Suppressor macrophage treated with lipopolysaccharide for 1 hour (primary cell): ENCODE results near the gene CALR3.
"Not testable (repeated sequence)": the region's sequence is repeated elsewhere in the genome, so short reads cannot be mapped to it uniquely, and the experiment has no call there.

Source experiments
- DNase-seq, 3 donors: peaks; one replicate each; pipeline ENCODE4 v3.0.0-alpha.2; 2020 to 2022

CALR3 gene

DNA sequence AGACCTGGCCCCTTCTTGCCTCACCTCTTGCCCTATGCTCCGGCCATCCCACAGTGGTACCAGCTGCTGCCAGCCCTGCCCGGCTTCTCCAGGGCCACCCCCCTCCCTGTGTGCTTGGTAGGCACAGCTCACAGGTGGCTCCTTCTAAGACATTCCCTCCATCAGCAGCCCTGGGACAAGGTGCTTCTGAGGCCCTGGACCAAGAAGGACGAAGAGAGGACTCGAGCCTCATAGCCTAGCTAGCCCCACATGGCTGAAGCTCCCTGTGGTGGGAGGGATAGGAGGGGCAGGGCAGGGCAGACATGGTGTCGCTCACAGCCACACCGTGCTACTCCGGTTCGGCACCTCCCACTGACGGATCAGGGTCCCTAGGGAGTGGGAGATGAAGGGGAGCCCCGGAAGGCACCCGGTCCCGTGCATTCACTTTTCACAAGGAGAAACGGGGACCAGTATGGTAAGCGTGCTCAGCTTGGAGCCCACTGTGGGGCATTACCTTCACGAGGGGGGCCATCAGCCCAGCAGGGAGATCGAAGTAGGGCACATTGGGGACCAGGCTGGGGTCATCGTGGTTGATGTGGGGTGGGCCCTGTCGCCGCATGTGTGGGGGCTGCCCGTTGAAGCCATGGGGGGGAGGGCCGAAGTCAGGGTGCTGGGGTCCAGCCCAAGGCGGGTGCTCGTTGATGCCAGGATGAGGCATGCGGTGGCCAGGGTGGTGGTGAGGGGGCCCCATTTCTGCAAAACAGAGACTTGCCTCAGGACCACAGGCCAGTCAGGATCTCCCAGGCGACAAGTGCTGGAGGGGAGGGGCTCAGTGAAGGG, 26.8 kb upstream of the CALR3 start:
- DNase-seq, result no peak

- no peak for DNase-seq
These were observed 25.8 kb upstream of the CALR3 start for GRCh38 chr19:16521715-16522289.

DNA sequence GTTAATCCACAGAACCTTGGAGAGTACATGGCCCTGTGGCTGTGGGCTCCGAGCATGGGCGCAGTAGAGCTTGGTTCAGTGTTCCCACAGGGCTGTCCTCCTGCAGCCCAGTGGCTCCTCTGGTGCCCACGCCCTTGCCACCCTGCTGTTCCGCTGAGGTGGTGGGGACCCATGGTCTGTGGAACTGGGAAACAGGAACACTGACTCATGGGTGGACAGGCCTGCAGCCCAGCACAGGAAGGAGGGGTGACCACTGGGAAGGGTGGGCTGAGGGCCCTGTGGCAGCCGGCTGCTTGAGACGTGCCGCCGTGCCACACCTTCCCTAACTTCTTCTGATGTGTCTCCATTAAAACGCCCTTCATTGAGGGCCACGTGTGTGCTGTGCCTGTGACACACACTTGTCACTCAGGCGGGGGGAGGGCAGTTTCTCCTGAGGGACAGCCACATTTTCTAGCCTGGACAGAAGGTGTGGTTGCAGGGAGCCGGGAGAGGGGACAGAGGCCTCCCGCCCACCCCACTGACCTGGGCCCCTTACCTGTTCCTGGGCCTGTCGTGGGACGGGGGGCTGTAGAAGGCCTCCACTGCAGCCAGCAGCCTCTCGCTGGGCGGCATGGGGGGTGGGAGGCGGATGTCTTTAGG, 25.1 kb upstream of the CALR3 start:
- no peak for DNase-seq

DNA sequence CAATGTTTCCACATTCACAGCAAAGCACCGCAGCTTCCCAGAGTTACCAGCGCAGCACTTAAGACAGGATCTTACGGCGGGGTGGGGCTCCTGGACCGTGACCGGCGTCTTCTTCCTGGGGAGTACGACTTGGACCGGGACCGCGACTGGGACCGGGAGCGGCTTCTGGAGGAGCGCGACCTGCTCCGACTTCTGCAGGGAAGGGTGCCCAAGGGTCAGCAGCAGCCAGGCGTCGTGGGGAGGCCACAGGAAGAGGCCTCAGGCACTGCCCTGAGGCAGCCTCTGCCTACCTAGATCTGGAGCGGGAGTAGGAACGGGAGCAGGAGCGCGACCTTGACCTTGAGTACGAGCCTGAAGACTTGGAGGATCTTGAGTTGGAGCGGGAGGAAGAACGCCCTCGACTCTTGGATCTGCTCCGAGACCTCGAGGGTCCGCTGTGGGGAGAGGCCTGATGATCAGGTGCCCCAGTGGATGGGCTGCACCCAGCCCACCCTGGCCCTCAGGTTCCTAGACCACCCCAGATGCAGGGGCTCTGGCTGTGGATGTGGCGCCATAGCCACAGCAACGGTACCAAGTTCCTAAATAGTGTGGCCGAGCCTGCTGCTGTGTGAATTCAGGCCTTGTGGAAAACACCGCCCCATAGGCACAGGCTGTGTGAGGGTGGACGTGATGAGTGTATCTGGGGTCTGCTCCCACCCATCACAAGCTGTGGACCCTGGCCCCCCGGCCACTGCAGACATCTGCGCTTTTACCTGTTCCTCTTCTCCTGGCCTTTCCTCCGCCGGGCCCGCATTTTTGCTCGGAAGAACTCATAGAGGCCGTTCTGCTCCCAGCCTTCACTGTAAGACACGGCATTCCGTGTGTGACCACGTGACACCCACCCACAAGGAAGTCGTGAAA, 24.4 kb upstream of the CALR3 start:
- no peak for DNase-seq

DNA sequence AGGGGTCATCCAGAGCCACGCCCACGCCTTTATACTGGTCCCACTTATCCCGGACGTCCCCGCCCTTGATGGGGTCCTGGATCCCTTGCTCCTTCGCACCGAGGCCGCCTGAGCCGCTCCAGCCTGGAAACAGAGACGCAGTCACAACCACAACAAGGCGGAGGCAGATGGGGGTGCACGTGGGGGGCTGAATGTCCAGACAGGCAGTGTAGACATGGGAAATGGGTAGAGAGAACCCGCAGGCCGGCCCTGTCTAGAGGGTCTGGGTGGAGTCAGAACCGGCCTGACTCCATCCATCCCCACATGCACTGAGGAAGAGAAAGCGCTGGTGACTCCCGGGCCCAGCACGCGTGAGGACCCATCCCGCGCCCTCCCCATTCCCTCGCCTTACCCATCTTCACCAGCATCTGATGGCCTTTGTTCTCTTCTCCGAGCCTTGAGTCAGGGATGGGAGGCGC, 23.3 kb upstream of the CALR3 start:
- DNase-seq, result no peak

GRCh38 chr19:16518483-16519229, 22.7 kb upstream of the CALR3 start:
- no peak for DNase-seq

DNA sequence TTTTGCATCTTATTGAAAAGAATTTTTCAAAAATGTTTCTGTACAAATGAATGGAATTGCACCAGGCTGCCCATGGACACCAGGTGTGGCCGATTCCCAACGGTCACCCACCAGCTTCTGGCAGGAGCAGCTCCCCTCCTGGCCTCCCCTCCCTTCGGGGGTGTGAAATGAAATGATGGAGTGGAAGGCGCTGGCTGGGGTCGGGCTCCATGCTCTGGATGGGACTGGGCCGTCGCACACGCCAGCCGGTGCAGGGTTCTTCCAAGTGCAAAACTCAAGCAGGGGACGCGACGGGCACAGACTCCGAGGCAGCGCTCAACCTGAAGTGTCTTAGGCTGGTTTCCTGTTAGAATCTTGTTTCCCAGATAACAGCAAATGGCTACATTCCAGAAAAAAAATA, 22.1 kb upstream of the CALR3 start:
- no peak for DNase-seq

DNA sequence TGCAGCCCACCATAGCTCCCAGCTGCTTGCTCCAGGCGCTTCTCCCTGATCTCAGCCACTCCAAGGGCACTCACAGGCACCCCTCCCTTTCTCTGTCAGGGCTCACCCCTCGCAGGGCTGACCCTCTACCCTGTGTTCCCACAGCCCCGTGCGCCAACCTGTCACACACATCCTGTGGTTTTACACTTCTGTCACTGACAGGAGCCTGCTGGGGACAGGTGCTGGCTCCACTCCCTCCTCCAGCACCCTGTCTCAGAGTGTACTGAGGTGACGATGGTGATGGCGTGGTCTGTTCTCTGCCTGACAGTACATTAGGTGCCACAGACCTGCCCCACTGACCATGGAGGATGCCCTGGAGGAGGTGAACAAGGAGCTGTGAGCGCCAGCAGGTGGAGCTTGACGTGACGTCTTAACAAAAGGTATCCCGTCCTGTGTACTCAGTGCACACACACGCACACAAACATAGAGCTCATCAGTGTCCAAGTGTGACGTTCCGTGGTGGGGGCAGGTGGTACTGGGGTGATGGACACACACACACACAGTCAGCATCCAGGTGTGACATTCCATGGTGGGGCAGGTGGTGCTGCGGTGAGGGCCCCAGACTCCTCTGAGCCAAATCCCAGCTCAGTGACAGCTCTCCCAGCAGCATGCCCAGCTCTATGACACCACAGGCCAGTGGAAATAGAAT, 21.1 kb upstream of the CALR3 start:
- DNase-seq, result no peak

- no peak for DNase-seq
These were observed 20.4 kb upstream of the CALR3 start for GRCh38 chr19:16516381-16516780.

GRCh38 chr19:16514383-16515019, 18.5 kb upstream of the CALR3 start:
- DNase-seq, result no peak

GRCh38 chr19:16512611-16513010, 16.6 kb upstream of the CALR3 start:
- not testable (repeated sequence) for DNase-seq

- DNase-seq, result no peak
These were observed 13.4 kb upstream of the CALR3 start for GRCh38 chr19:16509141-16510061.

GRCh38 chr19:16508546-16508945, 12.6 kb upstream of the CALR3 start:
- no peak for DNase-seq

DNA sequence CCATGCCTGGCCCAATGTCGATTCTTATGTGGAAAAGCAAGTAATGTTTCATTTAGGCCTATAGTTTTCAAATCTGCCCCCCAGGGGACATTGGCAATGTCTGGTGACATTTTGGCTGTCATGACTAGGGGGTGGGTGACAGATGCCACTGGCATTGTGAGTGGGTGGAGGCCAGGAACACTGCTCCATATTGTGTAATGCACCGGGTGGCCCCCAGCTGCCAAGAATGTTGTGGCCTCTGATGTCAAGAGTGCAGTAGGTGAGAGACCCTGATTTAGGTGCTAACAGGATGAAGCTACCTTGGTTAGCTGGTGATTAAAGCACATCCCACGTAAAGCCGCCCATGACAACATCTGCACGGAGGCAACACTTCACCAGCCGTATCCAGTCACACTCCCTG, 11.0 kb upstream of the CALR3 start:
- no peak for DNase-seq

- DNase-seq, result not testable (repeated sequence)
These were observed 10.2 kb upstream of the CALR3 start for GRCh38 chr19:16506161-16506560.

GRCh38 chr19:16504271-16504670, 8.3 kb upstream of the CALR3 start:
- DNase-seq, result no peak

DNA sequence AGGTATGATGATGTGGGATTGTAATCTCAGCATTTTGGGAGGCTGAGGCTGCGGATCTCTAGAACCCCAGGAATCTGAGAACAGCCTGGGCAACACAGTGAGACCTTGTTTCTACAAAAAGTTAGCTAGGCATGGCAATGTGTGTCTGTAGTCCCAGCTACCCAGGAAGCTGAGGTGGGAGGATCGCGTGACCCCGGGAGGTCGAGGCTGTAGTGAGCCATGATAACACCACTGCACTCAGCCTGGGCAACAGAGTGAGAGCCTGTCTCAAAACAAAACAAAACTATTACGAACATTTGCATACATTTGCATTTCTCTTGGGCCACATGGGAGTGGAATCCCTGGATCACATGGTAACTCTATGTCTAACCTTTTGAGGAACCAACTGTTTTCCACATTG, 1.9 kb upstream of the CALR3 start:
- no peak for DNase-seq

DNA sequence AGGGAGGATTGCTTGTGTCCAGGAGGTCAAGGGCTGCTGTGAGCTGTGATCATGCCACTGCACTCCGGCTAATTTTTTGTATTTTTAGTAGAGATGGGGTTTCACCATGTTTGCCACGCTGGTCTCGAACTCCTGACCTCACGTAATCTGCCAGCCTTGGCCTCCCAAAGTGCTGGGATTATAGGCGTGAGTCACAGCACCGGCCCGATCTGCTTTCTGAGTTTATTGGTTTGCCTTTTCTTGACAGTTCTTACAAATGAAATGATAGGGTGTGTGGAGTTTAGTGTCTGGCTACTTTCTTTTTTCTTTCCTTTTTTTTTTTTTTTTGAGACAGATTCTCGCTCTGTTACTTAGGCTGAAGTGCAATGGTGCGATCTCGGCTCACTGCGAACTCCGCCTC, 1.1 kb upstream of the CALR3 start:
- DNase-seq, result no peak

- DNase-seq, result peak; percentile 10 to 31 (median 14)
These were observed 631 bp upstream of the CALR3 start for GRCh38 chr19:16496613-16496983.

DNA sequence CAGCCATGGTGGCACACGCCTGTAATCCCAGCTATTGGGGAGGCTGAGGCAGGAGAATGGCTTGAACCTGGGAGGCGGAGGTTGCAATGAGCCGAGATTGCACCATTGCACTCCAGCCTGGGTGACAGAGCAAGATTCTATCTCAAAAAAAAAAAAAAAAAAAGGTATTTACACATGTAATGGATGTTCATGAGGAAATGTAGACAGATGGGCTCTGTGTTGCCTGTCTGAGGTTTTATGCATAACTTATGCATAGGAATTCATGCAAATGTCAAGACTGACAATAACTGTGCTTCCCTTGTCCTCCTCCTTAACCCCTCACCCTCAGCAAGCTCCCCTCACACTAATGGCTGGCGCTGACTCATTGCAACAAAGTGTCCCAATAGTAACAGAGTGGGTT, 9.5 kb downstream of the CALR3 start:
- not testable (repeated sequence) for DNase-seq
